Heart left ventricle (tissue), 16 donors: ENCODE data around the gene SLC35A2. TPM values are rescaled to one million over a fixed set of nuclear protein-coding genes. Genes with fewer than 3 reads are reported as not detected.

Experiments used
- ATAC-seq, 4 donors: fragments of 200-7000 bp; cut with Tn5 transposase; one replicate each; pipeline ENCODE4 v1.9.1; 2020 to 2022; ENCODE audit warnings: moderate library complexity in 4 of 4, mild to moderate bottlenecking in 3 of 4, moderate number of reproducible peaks in 1 of 4
- DNase-seq, 5 donors: peaks; one replicate each; pipeline ENCODE4 v3.0.0-alpha.2; 2020
- H3K27ac ChIP-seq, 12 donors: fragments of 200-600 bp; sonication (generic) in 4 of 12; one replicate each; pipeline versions ENCODE4 v1.5.0 to v1.8.0; 2016 to 2022; ENCODE audit warnings: mild to moderate bottlenecking in 2 of 12
- H3K27me3 ChIP-seq, 9 donors: fragments of 200-600 bp; sonication (generic) in 2 of 9; one replicate each; pipeline versions ENCODE4 v1.5.1 to v1.8.0; 2016 to 2022; ENCODE audit warnings: mild to moderate bottlenecking in 3 of 9
- H3K36me3 ChIP-seq, 9 donors: fragments of 200-600 bp; sonication (generic) in 2 of 9; one replicate each; pipeline versions ENCODE4 v1.5.0 to v1.8.0; 2018 to 2022; ENCODE audit warnings: mild to moderate bottlenecking in 2 of 9
- H3K4me1 ChIP-seq, 12 donors: fragments of 200-600 bp; sonication (generic) in 4 of 12; one replicate each; pipeline versions ENCODE4 v1.5.0 to v1.8.0; 2016 to 2022; ENCODE audit warnings: mild to moderate bottlenecking in 3 of 12
- H3K4me3 ChIP-seq, 12 donors: fragments of 200-600 bp; sonication (generic) in 4 of 12; one replicate each; pipeline versions ENCODE4 v1.5.0 to v1.8.0; 2017 to 2022; ENCODE audit warnings: mild to moderate bottlenecking in 9 of 12, moderate library complexity in 4 of 12
- H3K9me3 ChIP-seq, 12 donors: fragments of 200-600 bp; sonication (generic) in 4 of 12; one replicate each; pipeline versions ENCODE4 v1.5.0 to v1.8.0; 2016 to 2022; ENCODE audit warnings: mild to moderate bottlenecking in 1 of 12
- POLR2A ChIP-seq, 2 donors: fragments of 450-650 bp; IDR thresholded peaks; one replicate each; pipeline ENCODE4 v1.6.1; 2017; ENCODE audit warnings: antibody characterized with exemption in 2 of 2, mild to moderate bottlenecking in 2 of 2, moderate library complexity in 2 of 2
- WGBS, 4 donors: extraction: QIAGEN DNeasy Blood & Tissue Kit in 2 of 4; methylation state at CpG; one replicate each; pipeline versions ENCODE4 v1.1.5 to v1.1.7; 2013 to 2018; 5-methylcytosine and 5-hydroxymethylcytosine counted together
- intact Hi-C, 10 donors: fragments of 100-400 bp; cut with DNase I; formaldehyde crosslinking; loops; one replicate each; pipeline versions ENCODE4 v1.11.1 to v1.14.2; 2022
- polyA plus RNA-seq, 2 donors: library from polyadenylated mRNA; stranded (reverse); fragments of 200-250 nt; gene quantifications; one replicate each; pipeline ENCODE4 v1.2.3, GENCODE V29; 2013
- total RNA-seq, 9 donors: library from RNA; depleted of rRNA in 2 of 9; stranded (reverse); fragments of >200 nt in 2 of 9; fragmentation: NEBNext Ultra II Directional in 3 of 9; extraction: Animal tissue kit (Norgen Biotek cat#: 25700) in 3 of 9; gene quantifications; one replicate each; pipeline versions ENCODE4 v1.1.0 to v1.2.4, GENCODE V29; 2016 to 2023
- TF ChIP-seq, protein P1 (sequence below), 12 donors: fragments of 200-600 bp; sonication (generic) in 4 of 12; IDR thresholded peaks; one replicate each; pipeline versions ENCODE4 v1.5.0 to v1.8.0; 2018 to 2022; ENCODE audit warnings: antibody characterized with exemption in 12 of 12, mild to moderate bottlenecking in 5 of 12
- donor health status: ischemic (EF 13 %, LVEDD 7.1; RV severe dilation, severe dysfunction).
- donor health status: healthy with polysubstance abuse.
- donor health status: DM: no; HTN: yes; CAD: no.
- donor health status: DM: no; HTN: no; CAD: no.
- donor health status: ischemic (EF 25% LVEDD 6.9; RV normal size, moderate dysfunction).
- donor health status: ischemic (EF 25% LVEDD 5.7; RV mildly dilated, moderate dysfunction).
- donor health status: healthy.
- donor health status: DM: yes; HTN: yes; CAD: no.
- donor health status: ischemic (EF 35%, LVEDD 5.7; RV mildly dilated, moderate dysfunction).
- donor health status: nonischemic (EF 11% LVEDD 7.7; RV severe dilation, severe dysfunction).
- donor health status: DM: yes; HTN: yes; CAD: no.
- donor health status: PGD.
- donor health status: ischemic (EF 29% LVEDD 5.4; RV normal size, mild dysfunction).
- donor health status: nonischemic (EF 23%, LVEDD 6.1; RV moderate dilation, normal function).

Gene SLC35A2
- total and polyA plus RNA-seq, 11 donors: 6.1 to 28.5 (median 14.4) TPM

- 38 to 67% (median 54%) methylated on average over 9 of the region's 9 CpGs for WGBS, 4 donors
- Histone ChIP-seq H3K9me3 (peaks cover 0 to 10% (median 0%) of the 10 kb centered on the region in 12 donors), H3K27me3 (no peaks in the 10 kb centered on the region), H3K36me3 (peaks cover 0 to 32% (median 16%) of the 10 kb centered on the region in 9 donors), H3K4me1 (peaks cover 0 to 21% (median 11%) of the 10 kb centered on the region in 12 donors), H3K4me3 (peak overlapping the region in 11 of 12 donors; percentile 48 to 88 (median 78)), H3K27ac (peak overlapping the region; percentile 89 to 97 (median 94))
- intact Hi-C loops: loop anchor here in 5 of 10 donors (10.0 kb wide), 3 partner anchors 92 to 202 kb away; partner anchors contain the start of genes HDAC6 (in 3 of the 5) and SUV39H1 (in 1 of the 5)
- DNase-seq: no peak
- no peak for ATAC-seq
- TF ChIP-seq POLR2A (IDR thresholded peaks at IDR 0.05): no peak
- TF ChIP-seq, protein P1, sequence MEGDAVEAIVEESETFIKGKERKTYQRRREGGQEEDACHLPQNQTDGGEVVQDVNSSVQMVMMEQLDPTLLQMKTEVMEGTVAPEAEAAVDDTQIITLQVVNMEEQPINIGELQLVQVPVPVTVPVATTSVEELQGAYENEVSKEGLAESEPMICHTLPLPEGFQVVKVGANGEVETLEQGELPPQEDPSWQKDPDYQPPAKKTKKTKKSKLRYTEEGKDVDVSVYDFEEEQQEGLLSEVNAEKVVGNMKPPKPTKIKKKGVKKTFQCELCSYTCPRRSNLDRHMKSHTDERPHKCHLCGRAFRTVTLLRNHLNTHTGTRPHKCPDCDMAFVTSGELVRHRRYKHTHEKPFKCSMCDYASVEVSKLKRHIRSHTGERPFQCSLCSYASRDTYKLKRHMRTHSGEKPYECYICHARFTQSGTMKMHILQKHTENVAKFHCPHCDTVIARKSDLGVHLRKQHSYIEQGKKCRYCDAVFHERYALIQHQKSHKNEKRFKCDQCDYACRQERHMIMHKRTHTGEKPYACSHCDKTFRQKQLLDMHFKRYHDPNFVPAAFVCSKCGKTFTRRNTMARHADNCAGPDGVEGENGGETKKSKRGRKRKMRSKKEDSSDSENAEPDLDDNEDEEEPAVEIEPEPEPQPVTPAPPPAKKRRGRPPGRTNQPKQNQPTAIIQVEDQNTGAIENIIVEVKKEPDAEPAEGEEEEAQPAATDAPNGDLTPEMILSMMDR (IDR thresholded peaks at IDR 0.05): no peak
Observed at GRCh38 chrX:48896611-48897011, 14.8 kb downstream of the SLC35A2 start.

DNA sequence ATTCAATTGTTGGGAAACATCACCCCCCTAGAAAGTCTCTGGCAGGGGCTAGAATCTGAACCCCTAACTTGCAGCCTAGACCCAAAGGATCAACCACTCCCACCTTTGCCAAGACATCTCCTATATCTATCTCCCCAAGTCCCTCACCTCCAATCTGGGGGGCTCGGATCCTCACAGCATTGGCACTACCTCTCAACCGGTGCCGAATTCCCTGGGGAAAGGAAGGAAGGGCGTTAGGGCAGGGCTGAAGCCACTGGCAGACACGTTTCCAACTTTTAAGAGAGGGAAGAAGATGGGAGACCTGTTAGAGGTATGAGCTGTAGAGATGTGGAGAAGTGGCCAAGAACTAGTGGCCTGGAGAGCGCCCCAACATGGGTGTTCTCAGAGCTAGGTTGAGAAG is 16.6 kb downstream of the SLC35A2 start:
- Histone ChIP-seq H3K36me3 (peaks cover 0 to 22% (median 11%) of the 10 kb centered on the region in 9 donors), H3K27me3 (no peaks in the 10 kb centered on the region), H3K9me3 (peaks cover 0 to 10% (median 0%) of the 10 kb centered on the region in 12 donors), H3K4me1 (peaks cover 0 to 21% (median 11%) of the 10 kb centered on the region in 12 donors), H3K27ac (no peak overlapping the region), H3K4me3 (no peak overlapping the region)
- TF ChIP-seq, protein P1 (IDR thresholded peaks at IDR 0.05): no peak
- TF ChIP-seq POLR2A (IDR thresholded peaks at IDR 0.05): no peak
- no peak for DNase-seq
- WGBS, 4 donors: 72 to 83% (median 78%) methylated on average over 6 of the region's 6 CpGs
- intact Hi-C loops: loop anchor here in 6 of 10 donors (5.0 to 10.0 kb wide), 4 partner anchors 90 to 200 kb away; partner anchors contain the start of genes HDAC6 (in 5 of the 6) and SUV39H1 (in 1 of the 6)
- ATAC-seq: no peak

GRCh38 chrX:48893556-48894348 is 17.7 kb downstream of the SLC35A2 start:
- intact Hi-C loops: loop anchor here in 6 of 10 donors (5.0 to 10.0 kb wide), 4 partner anchors 89 to 199 kb away; partner anchors contain the start of genes HDAC6 (in 5 of the 6) and SUV39H1 (in 1 of the 6)
- Histone ChIP-seq H3K27me3 (no peaks in the 10 kb centered on the region), H3K27ac (no peak overlapping the region), H3K9me3 (peaks cover 0 to 10% (median 0%) of the 10 kb centered on the region in 12 donors), H3K4me3 (no peak overlapping the region), H3K36me3 (peaks cover 0 to 18% (median 4%) of the 10 kb centered on the region in 9 donors), H3K4me1 (peaks cover 0 to 20% (median 7%) of the 10 kb centered on the region in 12 donors)
- TF ChIP-seq, protein P1 (IDR thresholded peaks at IDR 0.05): no peak
- no peak for TF ChIP-seq POLR2A (IDR thresholded peaks at IDR 0.05)
- 71 to 95% (median 84%) methylated on average over 15 to 16 of the region's 16 CpGs for WGBS, 4 donors
- DNase-seq: no peak
- ATAC-seq: no peak

GRCh38 chrX:48892896-48893295 is 18.6 kb downstream of the SLC35A2 start:
- peaks cover 0 to 18% (median 4%) of the 10 kb centered on the region in 9 donors for H3K36me3 ChIP-seq
- H3K9me3 ChIP-seq: peaks cover 0 to 8% (median 0%) of the 10 kb centered on the region in 12 donors
- ATAC-seq: no peak
- H3K4me3 ChIP-seq: no peak overlapping the region
- DNase-seq: no peak
- intact Hi-C loops: loop anchor here in 6 of 10 donors (5.0 to 10.0 kb wide), 4 partner anchors 88 to 198 kb away; partner anchors contain the start of genes HDAC6 (in 5 of the 6) and SUV39H1 (in 1 of the 6)
- no peak overlapping the region for H3K27ac ChIP-seq
- TF ChIP-seq, protein P1 (IDR thresholded peaks at IDR 0.05): no peak
- no peak for TF ChIP-seq POLR2A (IDR thresholded peaks at IDR 0.05)
- H3K4me1 ChIP-seq: peaks cover 0 to 14% (median 7%) of the 10 kb centered on the region in 12 donors
- 75 to 94% (median 81%) methylated on average over 4 of the region's 4 CpGs for WGBS, 4 donors
- H3K27me3 ChIP-seq: no peaks in the 10 kb centered on the region
